Suprapubic skin (tissue), 4 donors: ENCODE results near the gene SLCO4A1. TPM values are rescaled to one million over a fixed set of nuclear protein-coding genes. Genes with fewer than 3 reads are reported as not detected.

Experiments
- DNase-seq, 2 donors: peaks; one replicate each; pipeline ENCODE4 v3.0.0-alpha.2; 2019; ENCODE audit warnings: low spot score in 2 of 2
- H3K27ac ChIP-seq: fragments of 200-600 bp; sonication (generic); one replicate; pipeline ENCODE4 v1.5.1; 2019
- H3K27me3 ChIP-seq: fragments of 200-600 bp; sonication (generic); one replicate; pipeline ENCODE4 v1.5.1; 2019
- H3K36me3 ChIP-seq: fragments of 200-600 bp; sonication (generic); one replicate; pipeline ENCODE4 v1.5.1; 2019
- H3K4me1 ChIP-seq: fragments of 200-600 bp; sonication (generic); one replicate; pipeline ENCODE4 v1.5.1; 2019
- H3K4me3 ChIP-seq: fragments of 200-600 bp; sonication (generic); one replicate; pipeline ENCODE4 v1.5.1; 2019; ENCODE audit warnings: mild to moderate bottlenecking
- H3K9me3 ChIP-seq: fragments of 200-600 bp; sonication (generic); one replicate; pipeline ENCODE4 v1.5.1; 2019
- EP300 ChIP-seq: sonication (generic); formaldehyde crosslinking; IDR thresholded peaks from one replicate; pipeline ENCODE4 v1.6.1; 2017; ENCODE audit warnings: antibody characterized with exemption
- POLR2A ChIP-seq, 2 donors: fragments of 450-650 bp; IDR thresholded peaks; one replicate each; pipeline ENCODE4 v1.6.1; 2017; ENCODE audit warnings: antibody characterized with exemption in 2 of 2, mild to moderate bottlenecking in 2 of 2, moderate library complexity in 2 of 2
- POLR2AphosphoS5 ChIP-seq, 3 donors: sonication (generic); formaldehyde crosslinking; IDR thresholded peaks; one replicate each; pipeline ENCODE4 v1.6.1; 2017; ENCODE audit warnings: antibody characterized with exemption in 3 of 3
- WGBS: methylation state at CpG from one replicate; pipeline ENCODE4 v1.1.5; 2018; 5-methylcytosine and 5-hydroxymethylcytosine counted together
- total RNA-seq, 4 donors: library from RNA; depleted of rRNA; stranded (reverse); fragments of >200 nt; gene quantifications; one replicate each; pipeline ENCODE4 v1.1.0, GENCODE V29; 2016
- TF ChIP-seq, protein P1 (sequence below), 2 donors: fragments of 200-600 bp in 1 of 2; fragments of 450-650 bp in 1 of 2; sonication (generic) in 1 of 2; IDR thresholded peaks; one replicate each; pipeline ENCODE4 v1.5.1; 2016 to 2019; ENCODE audit warnings: antibody characterized with exemption in 2 of 2, mild to moderate bottlenecking in 1 of 2, moderate library complexity in 1 of 2

The SLCO4A1 gene
- total RNA-seq, 4 donors from 2014 or later = 50.2 to 59.1 (median 52.7) TPM

DNA sequence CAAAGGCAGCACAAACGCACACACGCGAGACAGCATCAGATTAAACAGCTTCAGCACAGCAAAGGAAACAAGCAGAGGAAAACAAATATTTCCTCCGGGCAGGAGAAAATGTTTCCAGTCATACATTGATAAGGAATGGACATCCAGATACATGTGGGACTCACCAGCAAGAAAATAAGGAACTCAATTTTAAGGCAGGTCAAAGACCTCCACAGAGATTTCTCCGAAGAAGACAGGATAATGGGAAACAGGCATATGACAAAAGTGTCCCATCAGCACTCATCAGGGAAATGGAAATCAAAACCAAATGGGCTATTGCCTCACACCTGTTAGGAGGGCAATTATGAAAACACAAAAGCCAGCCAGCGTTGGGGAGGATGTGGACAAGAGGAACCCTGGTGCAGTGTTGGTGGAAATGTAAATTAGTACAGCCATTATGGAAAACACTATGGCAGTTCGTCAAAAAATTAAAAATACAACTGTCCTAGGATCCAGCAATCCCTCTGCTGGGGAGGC lies 9.7 kb upstream of the SLCO4A1 start:
- Histone ChIP-seq H3K4me1 (peaks cover 7% of the 10 kb centered on the region), H3K4me3 (no peak overlapping the region), H3K27ac (no peak overlapping the region), H3K9me3 (no peaks in the 10 kb centered on the region), H3K36me3 (no peaks in the 10 kb centered on the region), H3K27me3 (peaks cover 57% of the 10 kb centered on the region)
- 64% methylated on average over 7 of the region's 7 CpGs for WGBS
- no peak for DNase-seq
- TF ChIP-seq, protein P1, sequence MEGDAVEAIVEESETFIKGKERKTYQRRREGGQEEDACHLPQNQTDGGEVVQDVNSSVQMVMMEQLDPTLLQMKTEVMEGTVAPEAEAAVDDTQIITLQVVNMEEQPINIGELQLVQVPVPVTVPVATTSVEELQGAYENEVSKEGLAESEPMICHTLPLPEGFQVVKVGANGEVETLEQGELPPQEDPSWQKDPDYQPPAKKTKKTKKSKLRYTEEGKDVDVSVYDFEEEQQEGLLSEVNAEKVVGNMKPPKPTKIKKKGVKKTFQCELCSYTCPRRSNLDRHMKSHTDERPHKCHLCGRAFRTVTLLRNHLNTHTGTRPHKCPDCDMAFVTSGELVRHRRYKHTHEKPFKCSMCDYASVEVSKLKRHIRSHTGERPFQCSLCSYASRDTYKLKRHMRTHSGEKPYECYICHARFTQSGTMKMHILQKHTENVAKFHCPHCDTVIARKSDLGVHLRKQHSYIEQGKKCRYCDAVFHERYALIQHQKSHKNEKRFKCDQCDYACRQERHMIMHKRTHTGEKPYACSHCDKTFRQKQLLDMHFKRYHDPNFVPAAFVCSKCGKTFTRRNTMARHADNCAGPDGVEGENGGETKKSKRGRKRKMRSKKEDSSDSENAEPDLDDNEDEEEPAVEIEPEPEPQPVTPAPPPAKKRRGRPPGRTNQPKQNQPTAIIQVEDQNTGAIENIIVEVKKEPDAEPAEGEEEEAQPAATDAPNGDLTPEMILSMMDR (IDR thresholded peaks at IDR 0.05) = no peak
- TF ChIP-seq POLR2A (IDR thresholded peaks at IDR 0.05) (no peak), POLR2AphosphoS5 (IDR thresholded peaks at IDR 0.05) (no peak), EP300 (no peak)

GRCh38 chr20:62633598-62634329 lies 8.5 kb upstream of the SLCO4A1 start:
- Histone ChIP-seq H3K27me3 (peaks cover 68% of the 10 kb centered on the region), H3K27ac (no peak overlapping the region), H3K4me1 (peaks cover under 1% of the 10 kb centered on the region), H3K4me3 (no peak overlapping the region), H3K9me3 (no peaks in the 10 kb centered on the region), H3K36me3 (no peaks in the 10 kb centered on the region)
- 83% methylated on average over 25 of the region's 27 CpGs for WGBS
- DNase-seq = no peak
- TF ChIP-seq POLR2AphosphoS5 (IDR thresholded peaks at IDR 0.05) = no peak
- TF ChIP-seq POLR2A (IDR thresholded peaks at IDR 0.05) = no peak
- TF ChIP-seq EP300 = no peak
- TF ChIP-seq, protein P1 (IDR thresholded peaks at IDR 0.05) = no peak

DNA sequence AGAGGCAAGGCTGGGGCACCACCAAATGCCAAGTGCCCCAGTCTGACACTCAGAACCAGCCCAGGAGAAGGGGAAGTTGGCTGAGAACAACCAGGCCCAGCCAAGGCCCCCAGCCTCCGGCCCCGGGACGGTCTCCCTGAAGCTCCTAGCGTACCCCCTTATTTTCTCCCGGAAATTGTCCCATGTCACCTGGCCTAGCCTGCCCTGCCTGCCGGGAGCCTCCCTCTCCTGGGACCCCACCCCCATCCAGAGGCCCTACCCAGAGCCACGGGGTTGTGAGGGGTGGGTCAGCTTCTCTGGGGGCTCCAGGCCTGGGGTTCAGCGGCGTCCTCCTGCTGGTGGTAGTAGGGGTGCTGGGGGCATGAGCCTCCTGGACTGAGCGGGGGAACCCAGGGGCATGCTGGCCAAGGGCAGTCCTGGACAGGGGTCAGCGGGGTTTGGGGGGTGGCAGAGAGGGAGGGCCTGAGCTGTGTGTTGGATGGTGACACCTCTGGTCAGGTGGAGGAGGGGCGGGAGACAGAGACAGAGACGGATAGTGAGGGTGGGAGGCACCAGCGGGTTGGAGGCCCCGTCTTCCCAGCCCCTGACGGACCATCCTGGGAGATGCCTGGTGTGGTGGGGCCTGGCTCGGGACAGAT lies 7.9 kb upstream of the SLCO4A1 start:
- H3K27ac ChIP-seq = no peak overlapping the region
- DNase-seq = no peak
- no peaks in the 10 kb centered on the region for H3K4me1 ChIP-seq
- H3K9me3 ChIP-seq = no peaks in the 10 kb centered on the region
- peaks cover 73% of the 10 kb centered on the region for H3K27me3 ChIP-seq
- no peak overlapping the region for H3K4me3 ChIP-seq
- no peak for TF ChIP-seq POLR2AphosphoS5 (IDR thresholded peaks at IDR 0.05)
- TF ChIP-seq, protein P1 (IDR thresholded peaks at IDR 0.05) = no peak
- no peak for TF ChIP-seq POLR2A (IDR thresholded peaks at IDR 0.05)
- no peak for TF ChIP-seq EP300
- WGBS = 90% methylated on average over 7 of the region's 17 CpGs
- H3K36me3 ChIP-seq = no peaks in the 10 kb centered on the region

GRCh38 chr20:62635232-62635631 lies 7.1 kb upstream of the SLCO4A1 start:
- Histone ChIP-seq H3K36me3 (no peaks in the 10 kb centered on the region), H3K4me3 (no peak overlapping the region), H3K4me1 (no peaks in the 10 kb centered on the region), H3K9me3 (no peaks in the 10 kb centered on the region), H3K27me3 (peaks cover 78% of the 10 kb centered on the region), H3K27ac (no peak overlapping the region)
- no peak for DNase-seq
- TF ChIP-seq, protein P1 (IDR thresholded peaks at IDR 0.05) = no peak
- TF ChIP-seq EP300 = no peak
- TF ChIP-seq POLR2A (IDR thresholded peaks at IDR 0.05) = no peak
- TF ChIP-seq POLR2AphosphoS5 (IDR thresholded peaks at IDR 0.05) = no peak
- 88% methylated on average over 14 of the region's 15 CpGs for WGBS

- Histone ChIP-seq H3K9me3 (no peaks in the 10 kb centered on the region), H3K36me3 (no peaks in the 10 kb centered on the region), H3K4me1 (no peaks in the 10 kb centered on the region), H3K4me3 (no peak overlapping the region), H3K27ac (no peak overlapping the region), H3K27me3 (peaks cover 79% of the 10 kb centered on the region)
- TF ChIP-seq POLR2A (IDR thresholded peaks at IDR 0.05) (no peak), EP300 (no peak), POLR2AphosphoS5 (IDR thresholded peaks at IDR 0.05) (no peak)
- TF ChIP-seq, protein P1 (IDR thresholded peaks at IDR 0.05) = no peak
- no peak for DNase-seq
- WGBS = 73% methylated on average over 16 of the region's 16 CpGs
These were observed 6.5 kb upstream of the SLCO4A1 start for GRCh38 chr20:62635852-62636251.
